Activated CD4-positive, alpha-beta T cell treated with anti-CD3 and anti-CD28 coated beads, Interleukin-2, amount 50 U/mL, for 1 hour (primary cell): ENCODE data around the gene PTPRG.

Experiments used
- DNase-seq: peaks from one replicate; pipeline ENCODE4 v3.0.0-alpha.2; 2020

PTPRG gene

GRCh38 chr3:61593446-61594029 lies 32.2 kb downstream of the PTPRG start:
- no peak for DNase-seq

- DNase-seq = no peak
These were observed 33.0 kb downstream of the PTPRG start for GRCh38 chr3:61594144-61594963.

- no peak for DNase-seq
These were observed 33.6 kb downstream of the PTPRG start for GRCh38 chr3:61594964-61595285.

- DNase-seq = no peak
These were observed 33.9 kb downstream of the PTPRG start for GRCh38 chr3:61595288-61595687.

- no peak for DNase-seq
These were observed 34.5 kb downstream of the PTPRG start for GRCh38 chr3:61595826-61596225.

GRCh38 chr3:61597906-61598305 lies 36.5 kb downstream of the PTPRG start:
- DNase-seq = no peak

GRCh38 chr3:61600195-61600594 lies 38.8 kb downstream of the PTPRG start:
- DNase-seq = no peak

DNA sequence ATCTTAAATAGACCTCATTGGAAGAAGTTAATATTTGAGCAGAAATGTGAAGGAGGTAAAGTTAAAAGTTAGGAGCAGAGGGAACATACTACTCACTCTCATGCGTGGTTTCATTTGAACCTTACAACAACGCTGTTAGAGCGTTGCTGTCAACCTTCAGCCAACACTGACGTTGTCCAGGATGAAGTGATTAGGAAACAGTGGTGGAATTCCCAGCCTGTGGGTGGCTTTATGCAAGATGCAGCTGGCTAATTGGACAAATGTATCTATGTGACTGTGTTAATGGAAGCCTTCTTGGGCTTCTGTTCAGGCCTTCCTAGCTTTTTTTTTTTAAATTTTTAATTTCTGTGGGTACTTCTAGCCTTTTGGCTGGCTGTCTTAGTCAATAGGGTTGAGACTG lies 40.5 kb downstream of the PTPRG start:
- no peak for DNase-seq

- DNase-seq = no peak
These were observed 41.1 kb downstream of the PTPRG start for GRCh38 chr3:61602466-61602865.

DNA sequence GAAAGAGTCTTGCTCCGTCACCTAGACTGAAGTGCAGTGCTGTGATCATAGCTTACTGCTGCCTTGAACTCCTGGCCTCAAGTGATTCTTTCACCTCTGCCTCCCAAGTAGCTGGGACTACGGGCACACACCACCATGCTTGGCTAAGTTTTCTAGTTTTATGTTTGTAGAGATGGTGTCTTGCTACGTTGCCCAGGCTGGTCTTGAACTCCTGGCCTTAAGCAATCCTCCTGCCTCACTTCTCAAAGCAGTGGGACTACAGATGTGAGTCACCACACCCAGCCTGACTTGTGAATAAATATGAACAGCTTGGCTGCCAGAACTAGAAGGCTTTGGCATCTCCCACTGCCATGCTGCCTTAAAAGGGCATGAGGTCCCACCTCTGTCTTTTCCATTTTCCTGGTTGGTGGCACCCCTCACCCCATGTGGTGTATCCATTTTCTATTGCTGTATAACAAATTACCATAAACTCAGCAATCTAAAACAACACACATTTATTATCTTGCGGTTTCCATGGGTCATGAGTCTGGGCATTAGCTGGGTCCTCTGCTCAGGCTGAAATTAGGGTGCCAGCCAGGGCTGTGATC lies 44.3 kb downstream of the PTPRG start:
- DNase-seq = no peak

GRCh38 chr3:61606196-61606595 lies 44.8 kb downstream of the PTPRG start:
- no peak for DNase-seq

DNA sequence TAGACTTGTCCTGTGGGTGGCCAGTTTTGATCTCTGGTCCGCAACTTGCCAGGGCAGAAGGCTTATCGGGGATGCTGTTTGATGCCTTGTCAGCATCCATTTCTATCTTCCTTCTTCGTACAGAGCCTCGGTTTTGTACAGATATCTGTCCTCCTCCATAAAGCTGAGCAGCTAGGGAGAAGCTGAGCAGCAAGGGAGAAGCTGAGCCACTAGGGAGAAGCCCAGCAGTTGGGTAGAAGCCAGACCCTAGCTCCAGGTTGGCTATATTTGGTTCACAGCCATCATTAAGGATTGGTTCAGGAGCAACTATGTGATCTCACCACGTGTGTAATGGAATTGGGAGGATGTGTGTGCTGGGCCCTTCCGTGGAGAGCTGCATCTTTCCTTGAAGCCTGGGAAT lies 46.7 kb downstream of the PTPRG start:
- no peak for DNase-seq

GRCh38 chr3:61608711-61609110 lies 47.3 kb downstream of the PTPRG start:
- DNase-seq = no peak

GRCh38 chr3:61610316-61610715 lies 48.9 kb downstream of the PTPRG start:
- no peak for DNase-seq

GRCh38 chr3:61612211-61613194 lies 51.1 kb downstream of the PTPRG start:
- DNase-seq = no peak

DNA sequence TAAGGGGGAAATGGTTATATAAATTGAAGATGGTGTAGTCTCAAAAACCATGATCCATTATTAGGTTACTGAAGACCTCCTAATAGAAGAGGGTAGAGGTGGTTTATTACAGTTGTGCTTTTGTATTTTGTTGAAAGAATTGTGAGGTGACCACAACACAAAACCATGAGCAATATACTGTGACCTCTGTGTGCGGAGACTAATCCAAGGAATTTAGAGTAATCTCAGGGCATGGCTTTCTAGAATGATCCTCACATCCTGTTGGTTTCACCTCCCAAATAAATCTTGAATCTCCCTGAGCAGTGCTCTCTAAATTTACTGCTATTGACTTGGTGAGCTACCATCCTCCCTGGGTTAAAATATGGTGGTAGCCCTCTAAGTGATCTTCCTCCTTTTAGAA lies 52.3 kb downstream of the PTPRG start:
- no peak for DNase-seq

GRCh38 chr3:61615643-61616042 lies 54.3 kb downstream of the PTPRG start:
- DNase-seq = no peak

- no peak for DNase-seq
These were observed 55.2 kb downstream of the PTPRG start for GRCh38 chr3:61616586-61616985.

- DNase-seq = no peak
These were observed 55.7 kb downstream of the PTPRG start for GRCh38 chr3:61617041-61617440.

GRCh38 chr3:61617651-61618050 lies 56.3 kb downstream of the PTPRG start:
- no peak for DNase-seq

- DNase-seq = no peak
These were observed 56.9 kb downstream of the PTPRG start for GRCh38 chr3:61618231-61618630.

DNA sequence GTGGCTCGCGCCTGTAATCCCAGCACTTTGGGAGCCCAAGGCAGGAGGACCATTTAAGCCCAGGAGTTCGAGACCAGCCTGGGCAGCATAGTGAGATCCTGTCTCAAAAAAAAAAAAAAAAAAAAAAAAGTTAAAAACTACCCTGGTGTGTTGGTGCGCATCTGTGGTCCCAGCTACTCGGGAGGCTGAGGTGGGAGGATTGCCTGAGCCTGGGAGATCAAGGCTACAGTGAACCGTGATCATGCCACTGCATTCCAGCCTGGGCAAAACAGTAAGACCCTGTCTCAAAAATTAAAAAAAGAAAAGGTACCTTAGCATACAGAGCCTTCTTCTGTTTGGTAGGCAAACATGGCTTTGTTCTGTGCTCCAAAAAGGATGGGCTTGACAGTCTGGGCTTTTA lies 57.5 kb downstream of the PTPRG start:
- no peak for DNase-seq

GRCh38 chr3:61620073-61620472 lies 58.7 kb downstream of the PTPRG start:
- no peak for DNase-seq
